PC-3 (cell line): ENCODE measurements around the gene TGM5.

Source experiments
- CTCF ChIP-seq: fragments of 300-600 bp; sonication (generic); conservative IDR thresholded peaks from 2 replicates; pipeline ENCODE4 v1.5.1; 2017; ENCODE audit warnings: antibody characterized with exemption, low read depth, mild to moderate bottlenecking, low read length
- EZH2 ChIP-seq: fragments of 300-600 bp; sonication (generic); IDR thresholded peaks from one replicate; pipeline ENCODE4 v1.6.1; 2017; ENCODE audit warnings: antibody characterized with exemption, mild to moderate bottlenecking, low read length; ENCODE audit not compliant: unreplicated experiment
- EZH2phosphoT487 ChIP-seq: fragments of 300-600 bp; sonication (generic); IDR thresholded peaks from 2 replicates; pipeline ENCODE4 v1.6.1; 2018; ENCODE audit warnings: mild to moderate bottlenecking, antibody characterized with exemption, low read length, borderline replicate concordance

GRCh38 chr15:43190178-43190577 is 76.5 kb downstream of the TGM5 start:
- TF ChIP-seq CTCF = no peak
- TF ChIP-seq EZH2phosphoT487 = no peak
- no peak for TF ChIP-seq EZH2
